ELR (cell line): ENCODE results near the gene FAM50B.

Experiments used
- DNase-seq: peaks from one replicate; pipeline ENCODE4 v3.0.0-alpha.2; 2015; ENCODE audit warnings: low read depth

The FAM50B gene

GRCh38 chr6:3893917-3894316, 44.7 kb downstream of the FAM50B start:
- DNase-seq, result no peak

GRCh38 chr6:3894590-3895311, 45.6 kb downstream of the FAM50B start:
- DNase-seq, result no peak

- no peak for DNase-seq
Observed at GRCh38 chr6:3895312-3895653, 46.1 kb downstream of the FAM50B start.

- DNase-seq, result no peak
Observed at GRCh38 chr6:3895805-3896204, 46.6 kb downstream of the FAM50B start.

GRCh38 chr6:3898265-3898994, 49.3 kb downstream of the FAM50B start:
- no peak for DNase-seq

GRCh38 chr6:3899061-3899460, 49.9 kb downstream of the FAM50B start:
- no peak for DNase-seq

GRCh38 chr6:3899970-3900439, 50.8 kb downstream of the FAM50B start:
- DNase-seq, result no peak
